Suppressor macrophage treated with lipopolysaccharide for 1 hour (primary cell): ENCODE measurements around the gene CCDC24.

Experiments
- DNase-seq, 3 donors: peaks; one replicate each; pipeline ENCODE4 v3.0.0-alpha.2; 2020 to 2022

CCDC24 gene

GRCh38 chr1:44044071-44044801, 52.8 kb downstream of the CCDC24 start:
- DNase-seq: peak in 1 of 3 donors; percentile 20

- DNase-seq: no peak
Observed at GRCh38 chr1:44045064-44045463, 53.7 kb downstream of the CCDC24 start.
